ENCODE results near the gene MAML3.

- TF ChIP-seq REST (IDR thresholded peaks at IDR 0.05; ENCODE audit: low read depth) (no peak), RAD21 (IDR thresholded peaks at IDR 0.05; ENCODE audit: low read depth) (no peak), CEBPB (IDR thresholded peaks at IDR 0.05) (no peak), EP300 (IDR thresholded peaks at IDR 0.05; ENCODE audit: borderline replicate concordance) (no peak), TCF12 (IDR thresholded peaks at IDR 0.05; ENCODE audit: low read depth) (no peak), TAF1 (IDR thresholded peaks at IDR 0.05; ENCODE audit: low read depth) (no peak), USF1 (IDR thresholded peaks at IDR 0.05) (no peak)
These were observed 65.5 kb downstream of the MAML3 start for GRCh38 chr4:140088323-140088967.

Data from Ishikawa (cell line).